ENCODE measurements around the gene POSTN. TPM values are rescaled to one million over a fixed set of nuclear protein-coding genes. Genes with fewer than 3 reads are reported as not detected.
"Not testable (repeated sequence)": the region's sequence is repeated elsewhere in the genome, so short reads cannot be mapped to it uniquely, and the experiment has no call there.

The POSTN gene
- total RNA-seq, 1 experiment from 2014 or later, result 0.33 TPM

GRCh38 chr13:37560526-37560925, 38.0 kb downstream of the POSTN start:
- peaks cover 13 to 20% of the 10 kb centered on the region in 2 experiments for H3K9me3 Mint-ChIP-seq
- Histone ChIP-seq H2BK20ac (ENCODE audit: low read depth, low read length, poor library complexity, severe bottlenecking) (no peak overlapping the region), H4K20me1 (ENCODE audit: control insufficient read depth, insufficient read depth, insufficient read length) (no peaks in the 10 kb centered on the region), H3K4me2 (ENCODE audit: insufficient read depth, insufficient read length, low read length) (no peak overlapping the region), H3K18ac (ENCODE audit: insufficient read length, low read depth, low read length) (no peak overlapping the region), H3K4me1 (ENCODE audit: insufficient read depth, low read length) (no peaks in the 10 kb centered on the region), H3K23ac (ENCODE audit: insufficient read length, low read depth, low read length) (no peak overlapping the region), H2BK120ac (ENCODE audit: low read depth, low read length, poor library complexity, severe bottlenecking) (no peak overlapping the region), H2BK5ac (ENCODE audit: insufficient read length, low read length) (no peak overlapping the region), H3K14ac (ENCODE audit: insufficient read depth, low read length) (no peak overlapping the region), H4K8ac (replicated peaks; ENCODE audit: insufficient read length, low read depth, low read length) (no peak overlapping the region), H2BK15ac (ENCODE audit: low read depth, low read length) (no peak overlapping the region), H3K79me1 (ENCODE audit: insufficient read depth, low read depth, low read length, poor library complexity, severe bottlenecking) (no peaks in the 10 kb centered on the region), H3K27ac (ENCODE audit: insufficient read length, low read depth, low read length) (no peak overlapping the region), H3K23me2 (ENCODE audit: insufficient read length, low read depth, low read length, poor library complexity, severe bottlenecking) (no peaks in the 10 kb centered on the region), H2AK5ac (ENCODE audit: insufficient read length, low read length) (no peak overlapping the region), H3K9me3 (ENCODE audit: control insufficient read depth, low read depth, low read length) (no peaks in the 10 kb centered on the region), H2AFZ (ENCODE audit: low read length) (no peak overlapping the region), H4K91ac (ENCODE audit: insufficient read length, low read depth, low read length) (no peak overlapping the region), H2BK12ac (ENCODE audit: insufficient read length, low read depth, low read length) (no peak overlapping the region), H4K5ac (ENCODE audit: insufficient read length, low read depth, low read length) (no peak overlapping the region), H3T11ph (ENCODE audit: low read length) (no peak overlapping the region), H3K56ac (ENCODE audit: insufficient read length, low read depth, low read length) (no peak overlapping the region), H3K4ac (ENCODE audit: low read depth, low read length) (no peak overlapping the region), H3K27me3 (ENCODE audit: insufficient read depth, low read length) (no peaks in the 10 kb centered on the region), H3K79me2 (ENCODE audit: insufficient read depth, low read length) (no peaks in the 10 kb centered on the region), H3K9ac (ENCODE audit: extremely low read depth, insufficient read length, low read length) (no peak overlapping the region)
- no CpG with 5 or more reads among the region's 3 CpGs for WGBS (ENCODE audit: extremely low coverage, insufficient read length, low lambda C conversion rate)
- H3K27me3 Mint-ChIP-seq (ENCODE audit: low read depth), result no peaks in the 10 kb centered on the region
- H3K27ac Mint-ChIP-seq, result no peak overlapping the region
- no peak overlapping the region for H3K4me3 Mint-ChIP-seq
- no peak for TF ChIP-seq CTCF (conservative IDR thresholded peaks at IDR 0.05)
- H3K36me3 Mint-ChIP-seq (ENCODE audit: insufficient read depth in 1 of 3, low read depth in 3 of 3), result peaks cover 0 to 6% (median 0%) of the 10 kb centered on the region in 3 experiments; a peak in 2 of 7 replicates
- no peaks in the 10 kb centered on the region for H3K4me1 Mint-ChIP-seq
- DNase-seq, result no peak

DNA sequence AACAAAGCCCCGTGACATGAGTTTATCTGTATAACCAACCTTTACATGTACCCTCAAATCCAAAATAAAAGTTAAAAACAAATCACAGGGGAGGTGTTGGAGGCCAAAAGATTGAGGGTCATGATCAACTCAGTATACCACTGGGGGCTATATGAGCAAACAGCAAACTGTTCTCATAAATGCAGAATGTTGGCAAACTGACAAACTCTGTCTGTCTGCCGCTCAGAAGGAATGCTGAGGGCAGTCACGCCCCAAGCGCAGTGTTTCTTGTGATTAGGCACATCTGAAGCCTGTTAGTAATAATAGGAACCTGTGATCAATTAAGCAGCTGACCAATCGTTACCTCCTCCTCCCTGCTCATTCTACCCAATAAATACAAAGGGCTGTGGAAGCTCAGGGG, 39.8 kb downstream of the POSTN start:
- not testable (repeated sequence) for H3K36me3 Mint-ChIP-seq (ENCODE audit: insufficient read depth in 1 of 3, low read depth in 3 of 3); H2AK5ac ChIP-seq (ENCODE audit: insufficient read length, low read length); H3K56ac ChIP-seq (ENCODE audit: insufficient read length, low read depth, low read length); H2BK15ac ChIP-seq (ENCODE audit: low read depth, low read length); H4K8ac ChIP-seq (replicated peaks; ENCODE audit: insufficient read length, low read depth, low read length); H2BK20ac ChIP-seq (ENCODE audit: low read depth, low read length, poor library complexity, severe bottlenecking); H4K91ac ChIP-seq (ENCODE audit: insufficient read length, low read depth, low read length); H3K27me3 ChIP-seq (ENCODE audit: insufficient read depth, low read length); DNase-seq; H3K23me2 ChIP-seq (ENCODE audit: insufficient read length, low read depth, low read length, poor library complexity, severe bottlenecking); H3K9me3 ChIP-seq (ENCODE audit: control insufficient read depth, low read depth, low read length); H3K18ac ChIP-seq (ENCODE audit: insufficient read length, low read depth, low read length); H3K4me1 Mint-ChIP-seq; H3K27ac Mint-ChIP-seq; H4K20me1 ChIP-seq (ENCODE audit: control insufficient read depth, insufficient read depth, insufficient read length); H3K4me2 ChIP-seq (ENCODE audit: insufficient read depth, insufficient read length, low read length); H3K4me3 Mint-ChIP-seq; H3K27me3 Mint-ChIP-seq (ENCODE audit: low read depth); H2BK120ac ChIP-seq (ENCODE audit: low read depth, low read length, poor library complexity, severe bottlenecking); H3K4me1 ChIP-seq (ENCODE audit: insufficient read depth, low read length); H3K79me2 ChIP-seq (ENCODE audit: insufficient read depth, low read length); H3K9ac ChIP-seq (ENCODE audit: extremely low read depth, insufficient read length, low read length); H3K79me1 ChIP-seq (ENCODE audit: insufficient read depth, low read depth, low read length, poor library complexity, severe bottlenecking); H3K27ac ChIP-seq (ENCODE audit: insufficient read length, low read depth, low read length); H4K5ac ChIP-seq (ENCODE audit: insufficient read length, low read depth, low read length); H3K14ac ChIP-seq (ENCODE audit: insufficient read depth, low read length); H3K23ac ChIP-seq (ENCODE audit: insufficient read length, low read depth, low read length); H2BK12ac ChIP-seq (ENCODE audit: insufficient read length, low read depth, low read length); H2AFZ ChIP-seq (ENCODE audit: low read length); H2BK5ac ChIP-seq (ENCODE audit: insufficient read length, low read length); H3T11ph ChIP-seq (ENCODE audit: low read length); H3K4ac ChIP-seq (ENCODE audit: low read depth, low read length)
- H3K9me3 Mint-ChIP-seq, result peaks cover 15 to 20% of the 10 kb centered on the region in 2 experiments
- WGBS (ENCODE audit: extremely low coverage, insufficient read length, low lambda C conversion rate), result no CpG with 5 or more reads among the region's 5 CpGs

Data from H9 (cell line).